Subcutaneous adipose tissue (tissue), 4 donors: ENCODE measurements around the gene HOXA4. TPM values are rescaled to one million over a fixed set of nuclear protein-coding genes. Genes with fewer than 3 reads are reported as not detected.

ENCODE experiments used
- total RNA-seq, 4 donors: library from RNA; depleted of rRNA; stranded (reverse); fragments of >200 nt; gene quantifications; one replicate each; pipeline ENCODE4 v1.1.0, GENCODE V29; 2016
- TF ChIP-seq, protein P1 (sequence below): fragments of 450-650 bp; IDR thresholded peaks from one replicate; pipeline ENCODE4 v1.5.1; 2016; ENCODE audit warnings: low read depth, mild to moderate bottlenecking, control low read depth, antibody characterized with exemption, moderate library complexity

HOXA4 gene
- total RNA-seq, 4 donors from 2014 or later = 1.2 to 2.4 (median 1.5) TPM; not detected in 1

DNA sequence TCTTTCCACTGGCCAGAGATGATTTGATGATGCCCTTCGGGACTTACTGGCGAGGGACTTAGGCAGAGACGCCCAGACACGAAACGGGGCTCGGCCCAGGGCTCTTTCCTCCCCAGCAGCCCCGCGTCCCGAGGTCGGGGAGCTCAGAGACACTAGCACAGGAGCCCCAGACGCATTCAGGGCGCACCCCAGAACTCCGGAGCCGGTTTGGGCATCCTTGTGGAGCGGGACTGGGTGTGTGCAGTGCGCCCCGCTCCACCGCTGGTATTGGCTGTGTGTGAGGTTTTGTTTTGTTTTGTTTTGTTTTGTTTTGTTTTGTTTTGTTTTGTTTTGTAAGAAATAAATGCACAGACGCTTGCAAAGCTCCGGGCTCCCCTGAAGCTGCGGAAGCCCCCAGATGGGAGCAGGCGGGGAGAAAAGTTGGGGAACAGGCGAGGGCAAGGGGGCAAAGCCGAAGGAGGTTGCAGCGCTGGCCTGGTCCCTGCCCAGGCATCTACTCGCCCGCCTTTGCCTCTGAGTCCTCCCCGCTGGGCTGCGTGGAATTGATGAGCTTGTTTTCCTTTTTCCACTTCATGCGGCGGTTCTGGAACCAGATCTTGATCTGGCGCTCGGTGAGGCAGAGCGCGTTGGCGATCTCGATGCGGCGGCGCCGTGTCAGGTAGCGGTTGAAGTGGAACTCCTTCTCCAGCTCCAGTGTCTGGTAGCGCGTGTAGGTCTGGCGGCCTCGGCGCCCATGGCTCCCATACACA is 14.8 kb upstream of the HOXA4 start:
- TF ChIP-seq, protein P1, sequence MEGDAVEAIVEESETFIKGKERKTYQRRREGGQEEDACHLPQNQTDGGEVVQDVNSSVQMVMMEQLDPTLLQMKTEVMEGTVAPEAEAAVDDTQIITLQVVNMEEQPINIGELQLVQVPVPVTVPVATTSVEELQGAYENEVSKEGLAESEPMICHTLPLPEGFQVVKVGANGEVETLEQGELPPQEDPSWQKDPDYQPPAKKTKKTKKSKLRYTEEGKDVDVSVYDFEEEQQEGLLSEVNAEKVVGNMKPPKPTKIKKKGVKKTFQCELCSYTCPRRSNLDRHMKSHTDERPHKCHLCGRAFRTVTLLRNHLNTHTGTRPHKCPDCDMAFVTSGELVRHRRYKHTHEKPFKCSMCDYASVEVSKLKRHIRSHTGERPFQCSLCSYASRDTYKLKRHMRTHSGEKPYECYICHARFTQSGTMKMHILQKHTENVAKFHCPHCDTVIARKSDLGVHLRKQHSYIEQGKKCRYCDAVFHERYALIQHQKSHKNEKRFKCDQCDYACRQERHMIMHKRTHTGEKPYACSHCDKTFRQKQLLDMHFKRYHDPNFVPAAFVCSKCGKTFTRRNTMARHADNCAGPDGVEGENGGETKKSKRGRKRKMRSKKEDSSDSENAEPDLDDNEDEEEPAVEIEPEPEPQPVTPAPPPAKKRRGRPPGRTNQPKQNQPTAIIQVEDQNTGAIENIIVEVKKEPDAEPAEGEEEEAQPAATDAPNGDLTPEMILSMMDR = no peak

DNA sequence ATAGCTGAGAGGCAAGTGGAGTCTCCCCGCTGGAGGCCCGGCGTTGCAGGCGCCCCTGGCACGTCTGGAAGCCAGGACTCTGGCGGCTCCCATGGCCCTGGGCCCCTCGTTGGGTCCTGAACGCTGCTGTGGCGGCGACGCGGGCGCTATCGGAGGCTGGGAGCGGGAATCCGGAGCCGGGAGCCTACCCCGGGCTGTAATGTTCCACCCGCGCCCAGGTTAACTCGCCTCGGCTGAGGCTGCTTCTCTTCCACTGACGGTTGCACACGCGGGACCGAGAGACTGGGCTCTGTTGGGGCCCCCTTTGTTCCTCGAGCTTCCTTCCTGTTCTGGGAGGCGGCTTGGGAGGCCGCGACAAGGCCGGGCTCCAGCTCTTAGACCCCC is 14.2 kb upstream of the HOXA4 start:
- TF ChIP-seq, protein P1 = no peak

DNA sequence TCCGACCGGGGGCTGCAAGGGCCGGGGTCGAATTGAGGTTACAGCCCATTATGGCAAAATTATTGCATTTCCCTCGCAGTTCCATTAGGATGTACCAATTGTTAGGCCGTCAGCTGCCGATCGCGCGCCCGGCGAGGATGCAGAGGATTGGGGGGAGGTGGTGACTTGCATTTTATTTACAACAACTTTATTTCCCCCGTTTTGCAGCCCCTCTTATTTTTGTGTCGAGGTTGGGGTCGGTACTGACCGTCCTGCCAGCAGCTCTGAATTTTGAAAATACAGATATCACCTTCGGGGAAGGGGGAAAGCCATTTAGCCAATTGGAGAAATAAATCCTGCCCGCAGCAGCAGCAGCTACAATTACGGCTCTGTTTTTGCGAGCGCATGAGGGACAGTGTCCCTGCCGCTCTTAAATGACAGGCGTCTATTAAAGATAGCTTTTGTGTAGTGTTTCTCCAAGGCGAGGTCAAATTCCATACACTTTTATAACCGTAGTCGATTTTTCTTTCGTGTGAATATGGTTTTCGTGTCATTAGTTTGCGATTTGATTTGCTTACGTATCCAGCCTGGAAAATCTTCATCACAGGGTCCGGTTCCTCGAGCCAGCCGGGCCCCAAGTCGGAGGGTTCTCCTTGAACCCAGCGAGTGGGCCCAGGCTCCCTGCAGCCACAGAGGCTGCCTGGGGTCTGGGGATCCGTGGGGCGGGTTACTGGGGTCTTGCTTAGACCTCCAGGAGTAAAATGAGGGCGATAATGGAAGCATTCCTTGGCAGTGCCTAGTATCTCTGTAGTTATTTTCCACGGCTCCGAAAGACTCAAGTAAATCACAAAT is 13.6 kb upstream of the HOXA4 start:
- TF ChIP-seq, protein P1 = no peak

DNA sequence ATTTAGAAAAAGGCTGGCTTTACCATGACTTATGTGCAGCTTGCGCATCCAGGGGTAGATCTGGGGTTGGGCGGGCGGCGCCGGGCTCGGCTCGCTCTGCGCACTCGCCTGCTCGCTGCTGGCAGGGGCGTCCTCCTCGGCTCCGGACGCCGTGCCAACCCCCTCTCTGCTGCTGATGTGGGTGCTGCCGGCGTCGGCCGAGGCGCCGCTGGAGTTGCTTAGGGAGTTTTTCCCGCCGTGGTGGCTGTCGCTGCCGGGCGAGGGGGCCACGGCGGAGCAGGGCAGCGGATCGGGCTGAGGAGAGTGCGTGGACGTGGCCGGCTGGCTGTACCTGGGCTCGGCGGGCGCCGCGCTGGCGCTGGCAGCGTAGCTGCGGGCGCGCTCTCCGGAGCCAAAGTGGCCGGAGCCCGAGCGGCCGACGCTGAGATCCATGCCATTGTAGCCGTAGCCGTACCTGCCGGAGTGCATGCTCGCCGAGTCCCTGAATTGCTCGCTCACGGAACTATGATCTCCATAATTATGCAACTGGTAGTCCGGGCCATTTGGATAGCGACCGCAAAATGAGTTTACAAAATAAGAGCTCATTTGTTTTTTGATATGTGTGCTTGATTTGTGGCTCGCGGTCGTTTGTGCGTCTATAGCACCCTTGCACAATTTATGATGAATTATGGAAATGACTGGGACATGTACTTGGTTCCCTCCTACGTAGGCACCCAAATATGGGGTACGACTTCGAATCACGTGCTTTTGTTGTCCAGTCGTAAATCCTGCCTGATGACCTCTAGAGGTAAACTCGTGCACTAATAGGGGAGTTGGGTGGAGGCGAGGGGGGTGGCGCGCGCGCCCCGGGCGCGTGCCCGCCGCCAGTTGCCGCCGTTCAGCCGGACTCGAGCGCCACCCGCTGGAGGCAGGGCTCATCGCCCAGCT is 12.7 kb upstream of the HOXA4 start, which contains the start of gene HOXA5:
TSS of gene HOXA5 (minus strand) at position 659 of the 927 bp plus-strand sequence. CDS start at position 585, 74 bp downstream.
- TF ChIP-seq, protein P1 = no peak

DNA sequence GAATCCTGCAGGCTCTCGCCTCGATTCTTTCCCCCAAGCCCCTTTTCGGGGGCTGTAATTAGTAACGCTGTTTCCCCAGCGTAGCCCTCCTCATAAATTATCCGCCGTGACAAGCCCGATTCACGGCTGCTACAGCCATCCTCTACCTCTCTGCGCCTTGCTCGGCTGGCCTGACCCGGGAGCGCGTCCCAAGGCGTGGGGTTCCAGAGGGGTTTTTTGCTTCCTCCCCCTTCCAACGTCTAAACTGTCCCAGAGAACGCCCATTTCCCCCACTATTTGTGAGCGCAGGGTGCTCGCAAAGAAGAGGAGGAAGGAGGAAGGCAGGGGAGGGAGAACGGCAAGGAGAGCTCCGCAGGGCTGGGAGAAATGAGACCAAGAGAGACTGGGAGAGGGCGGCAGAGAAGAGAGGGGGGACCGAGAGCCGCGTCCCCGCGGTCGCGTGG is 12.0 kb upstream of the HOXA4 start:
- TF ChIP-seq, protein P1 = no peak

DNA sequence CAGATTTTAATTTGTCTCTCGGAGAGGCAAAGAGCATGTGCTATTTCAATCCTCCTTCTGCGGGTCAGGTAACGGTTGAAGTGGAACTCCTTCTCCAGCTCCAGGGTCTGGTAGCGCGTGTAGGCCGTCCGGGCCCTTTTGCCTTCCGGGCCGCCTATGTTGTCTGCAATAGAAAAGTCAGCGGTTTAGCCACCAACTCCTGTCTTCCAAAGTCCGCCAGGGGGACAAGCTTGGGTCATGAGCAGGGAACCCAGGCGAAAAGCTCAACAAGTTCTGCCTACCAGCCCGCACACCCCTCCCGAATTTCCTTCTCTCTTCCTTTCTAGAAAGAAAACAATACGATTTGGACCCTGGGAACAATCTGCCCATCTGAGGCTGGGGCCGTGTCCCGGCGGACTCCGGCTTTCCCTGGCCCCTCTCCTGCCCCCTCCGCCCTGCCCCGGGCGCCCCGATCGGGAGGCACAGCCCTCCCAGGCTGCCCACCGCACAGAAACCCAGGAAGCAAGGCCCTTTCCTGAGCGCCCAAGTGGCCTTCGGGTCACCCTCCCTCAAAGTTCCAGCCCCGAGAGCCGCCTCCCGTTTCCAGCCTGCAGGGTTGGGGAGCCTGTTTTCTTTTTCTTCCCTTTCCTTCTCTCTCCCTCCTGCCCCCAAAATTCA is 11.5 kb upstream of the HOXA4 start:
- TF ChIP-seq, protein P1 = no peak
